Ishikawa (cell line): Measurements from ENCODE around the gene SSH2.

Experiments used
- CREB1 ChIP-seq: IDR thresholded peaks from 2 replicates; pipeline ENCODE4 v1.6.1; 2012; ENCODE audit warnings: low read depth
- EGR1 ChIP-seq: IDR thresholded peaks from 2 replicates; pipeline ENCODE4 v1.6.1; 2012
- EP300 ChIP-seq: IDR thresholded peaks from 2 replicates; pipeline ENCODE4 v1.6.1; 2012; ENCODE audit warnings: borderline replicate concordance
- FOXM1 ChIP-seq: IDR thresholded peaks from 2 replicates; pipeline ENCODE4 v1.6.1; 2012; ENCODE audit warnings: low read depth, borderline replicate concordance
- NFIC ChIP-seq: IDR thresholded peaks from 2 replicates; pipeline ENCODE4 v1.6.1; 2012
- RAD21 ChIP-seq: IDR thresholded peaks from 2 replicates; pipeline ENCODE4 v1.6.1; 2012; ENCODE audit warnings: low read depth
- TAF1 ChIP-seq: IDR thresholded peaks from 2 replicates; pipeline ENCODE4 v1.6.1; 2012; ENCODE audit warnings: low read depth, mild to moderate bottlenecking
- TCF12 ChIP-seq: IDR thresholded peaks from 2 replicates; pipeline ENCODE4 v1.6.1; 2012; ENCODE audit warnings: low read depth
- TEAD4 ChIP-seq: IDR thresholded peaks from 2 replicates; pipeline ENCODE4 v1.6.1; 2012
- YY1 ChIP-seq: IDR thresholded peaks from 2 replicates; pipeline ENCODE4 v1.6.1; 2012; ENCODE audit warnings: low read depth
- ZBTB7A ChIP-seq: IDR thresholded peaks from 2 replicates; pipeline ENCODE4 v1.6.1; 2012; ENCODE audit warnings: low read depth
- TF ChIP-seq, protein P1 (sequence below): IDR thresholded peaks from 2 replicates; pipeline ENCODE4 v1.6.1; 2012
- TF ChIP-seq, protein P2 (sequence below): IDR thresholded peaks from 2 replicates; pipeline ENCODE4 v1.6.1; 2012; ENCODE audit warnings: low read depth, mild to moderate bottlenecking
- TF ChIP-seq, protein P3 (sequence below): IDR thresholded peaks from 2 replicates; pipeline ENCODE4 v1.6.1; 2012

DNA sequence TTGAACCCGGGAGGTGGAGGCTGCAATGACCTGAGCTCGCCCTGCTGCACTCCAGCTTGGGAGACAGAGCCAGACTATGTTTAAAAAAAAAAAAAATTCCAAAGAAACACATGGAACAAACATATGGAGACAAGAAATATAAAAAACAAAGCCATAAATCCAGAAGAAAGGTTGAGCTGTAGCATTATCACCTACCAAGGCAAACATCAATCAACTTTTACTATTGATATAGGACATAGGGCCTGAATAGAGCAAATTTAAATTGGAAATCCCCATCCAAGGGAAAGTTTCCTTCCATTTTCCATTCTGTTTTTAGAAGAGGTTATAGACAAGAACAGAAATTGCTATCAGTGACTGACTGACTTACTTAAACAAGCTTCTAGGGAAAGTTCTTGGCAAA lies 56.6 kb downstream of the SSH2 start:
- TF ChIP-seq EP300 (no peak), TEAD4 (no peak), CREB1 (no peak), FOXM1 (no peak), TCF12 (no peak), ZBTB7A (no peak), TAF1 (no peak), YY1 (no peak), NFIC (no peak), EGR1 (no peak), RAD21 (no peak)
- TF ChIP-seq, protein P1, sequence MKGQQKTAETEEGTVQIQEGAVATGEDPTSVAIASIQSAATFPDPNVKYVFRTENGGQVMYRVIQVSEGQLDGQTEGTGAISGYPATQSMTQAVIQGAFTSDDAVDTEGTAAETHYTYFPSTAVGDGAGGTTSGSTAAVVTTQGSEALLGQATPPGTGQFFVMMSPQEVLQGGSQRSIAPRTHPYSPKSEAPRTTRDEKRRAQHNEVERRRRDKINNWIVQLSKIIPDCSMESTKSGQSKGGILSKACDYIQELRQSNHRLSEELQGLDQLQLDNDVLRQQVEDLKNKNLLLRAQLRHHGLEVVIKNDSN = no peak
- TF ChIP-seq, protein P2, sequence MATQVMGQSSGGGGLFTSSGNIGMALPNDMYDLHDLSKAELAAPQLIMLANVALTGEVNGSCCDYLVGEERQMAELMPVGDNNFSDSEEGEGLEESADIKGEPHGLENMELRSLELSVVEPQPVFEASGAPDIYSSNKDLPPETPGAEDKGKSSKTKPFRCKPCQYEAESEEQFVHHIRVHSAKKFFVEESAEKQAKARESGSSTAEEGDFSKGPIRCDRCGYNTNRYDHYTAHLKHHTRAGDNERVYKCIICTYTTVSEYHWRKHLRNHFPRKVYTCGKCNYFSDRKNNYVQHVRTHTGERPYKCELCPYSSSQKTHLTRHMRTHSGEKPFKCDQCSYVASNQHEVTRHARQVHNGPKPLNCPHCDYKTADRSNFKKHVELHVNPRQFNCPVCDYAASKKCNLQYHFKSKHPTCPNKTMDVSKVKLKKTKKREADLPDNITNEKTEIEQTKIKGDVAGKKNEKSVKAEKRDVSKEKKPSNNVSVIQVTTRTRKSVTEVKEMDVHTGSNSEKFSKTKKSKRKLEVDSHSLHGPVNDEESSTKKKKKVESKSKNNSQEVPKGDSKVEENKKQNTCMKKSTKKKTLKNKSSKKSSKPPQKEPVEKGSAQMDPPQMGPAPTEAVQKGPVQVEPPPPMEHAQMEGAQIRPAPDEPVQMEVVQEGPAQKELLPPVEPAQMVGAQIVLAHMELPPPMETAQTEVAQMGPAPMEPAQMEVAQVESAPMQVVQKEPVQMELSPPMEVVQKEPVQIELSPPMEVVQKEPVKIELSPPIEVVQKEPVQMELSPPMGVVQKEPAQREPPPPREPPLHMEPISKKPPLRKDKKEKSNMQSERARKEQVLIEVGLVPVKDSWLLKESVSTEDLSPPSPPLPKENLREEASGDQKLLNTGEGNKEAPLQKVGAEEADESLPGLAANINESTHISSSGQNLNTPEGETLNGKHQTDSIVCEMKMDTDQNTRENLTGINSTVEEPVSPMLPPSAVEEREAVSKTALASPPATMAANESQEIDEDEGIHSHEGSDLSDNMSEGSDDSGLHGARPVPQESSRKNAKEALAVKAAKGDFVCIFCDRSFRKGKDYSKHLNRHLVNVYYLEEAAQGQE = no peak
- TF ChIP-seq, protein P3, sequence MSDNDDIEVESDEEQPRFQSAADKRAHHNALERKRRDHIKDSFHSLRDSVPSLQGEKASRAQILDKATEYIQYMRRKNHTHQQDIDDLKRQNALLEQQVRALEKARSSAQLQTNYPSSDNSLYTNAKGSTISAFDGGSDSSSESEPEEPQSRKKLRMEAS = no peak
